PFSK-1 (cell line): Measurements from ENCODE around the gene RBP5.

Experiments used
- FOXP2 ChIP-seq: optimal IDR thresholded peaks from 2 replicates; pipeline ENCODE3; 2011; ENCODE audit warnings: borderline replicate concordance, control low read depth, inconsistent platforms; ENCODE audit not compliant: insufficient read depth; ENCODE audit errors: extremely low read length, extremely low read depth
- POLR2AphosphoS5 ChIP-seq: IDR thresholded peaks from 2 replicates; pipeline ENCODE4 v1.6.1; 2012; ENCODE audit warnings: low read depth, mild to moderate bottlenecking, control low read depth, low read length, moderate library complexity
- REST ChIP-seq, 2 experiments: IDR thresholded peaks; 2 replicates each; pipeline versions ENCODE4 v1.6.1 to v1.8.0; 2011 to 2012; ENCODE audit warnings: low read depth in 2 of 2, low read length in 2 of 2, control low read depth in 1 of 2, inconsistent platforms in 1 of 2, mild to moderate bottlenecking in 1 of 2, moderate library complexity in 1 of 2; ENCODE audit not compliant: insufficient read depth in 1 of 2
- SIN3A ChIP-seq: IDR thresholded peaks from 2 replicates; pipeline ENCODE4 v1.6.1; 2012; ENCODE audit warnings: mild to moderate bottlenecking, low read length, moderate library complexity, borderline replicate concordance; ENCODE audit not compliant: insufficient read depth
- TAF1 ChIP-seq: IDR thresholded peaks from 2 replicates; pipeline ENCODE4 v1.6.1; 2012; ENCODE audit warnings: low read length, control low read depth, borderline replicate concordance; ENCODE audit not compliant: insufficient read depth

RBP5 gene

GRCh38 chr12:7131502-7131866, 2.8 kb upstream of the RBP5 start:
- TF ChIP-seq SIN3A (no peak), POLR2AphosphoS5 (no peak), FOXP2 (no peak), REST (IDR thresholded peaks at IDR 0.05; ENCODE audit: insufficient read depth in 1 of 2, low read depth in 2 of 2, low read length in 2 of 2) (no peak), TAF1 (no peak)

- no peak for TF ChIP-seq FOXP2
- no peak for TF ChIP-seq REST (IDR thresholded peaks at IDR 0.05; ENCODE audit: insufficient read depth in 1 of 2, low read depth in 2 of 2, low read length in 2 of 2)
- TF ChIP-seq SIN3A, result no peak
- no peak for TF ChIP-seq POLR2AphosphoS5
- TF ChIP-seq TAF1, result no peak
Observed at GRCh38 chr12:7130701-7131501, 2.2 kb upstream of the RBP5 start.

- TF ChIP-seq SIN3A, result no peak
- no peak for TF ChIP-seq REST (IDR thresholded peaks at IDR 0.05; ENCODE audit: insufficient read depth in 1 of 2, low read depth in 2 of 2, low read length in 2 of 2)
- TF ChIP-seq POLR2AphosphoS5, result no peak
- TF ChIP-seq TAF1, result no peak
- TF ChIP-seq FOXP2, result no peak
Observed at GRCh38 chr12:7129872-7130691, 1.4 kb upstream of the RBP5 start, which contains the start of gene CLSTN3. CLSTN3 (plus strand) TSS chr12:7130371; CDS start chr12:7130649, 278 bp downstream.

- TF ChIP-seq SIN3A, result no peak
- TF ChIP-seq REST (IDR thresholded peaks at IDR 0.05; ENCODE audit: insufficient read depth in 1 of 2, low read depth in 2 of 2, low read length in 2 of 2), result no peak
- no peak for TF ChIP-seq POLR2AphosphoS5
- TF ChIP-seq FOXP2, result no peak
- TF ChIP-seq TAF1, result no peak
Observed at GRCh38 chr12:7129287-7129871, 690 bp upstream of the RBP5 start.
